Lung (tissue), 12 donors: ENCODE results near the gene LMTK2. TPM values are rescaled to one million over a fixed set of nuclear protein-coding genes. Genes with fewer than 3 reads are reported as not detected.

Source experiments
- ATAC-seq: fragments of 200-7000 bp; cut with Tn5 transposase; one replicate; pipeline ENCODE4 v1.9.1; 2020; ENCODE audit warnings: moderate number of reproducible peaks; ENCODE audit not compliant: insufficient read depth, low FRiP score
- DNase-seq, 3 donors: peaks; one replicate each; pipeline ENCODE4 v3.0.0-alpha.2; 2013 to 2017
- H3K27ac ChIP-seq, 2 donors: one replicate each; pipeline ENCODE4 v1.5.1; 2013; ENCODE audit warnings: mild to moderate bottlenecking in 2 of 2, moderate library complexity in 2 of 2, control low read depth in 1 of 2, inconsistent platforms in 1 of 2, low read depth in 1 of 2, low read length in 1 of 2
- H3K27me3 ChIP-seq, 3 donors: one replicate each; pipeline ENCODE4 v1.5.1; 2013; ENCODE audit warnings: low read length in 2 of 3; ENCODE audit not compliant: control insufficient read depth in 3 of 3, insufficient read depth in 3 of 3
- H3K36me3 ChIP-seq, 4 donors: one replicate each; pipeline ENCODE4 v1.5.1; 2013; ENCODE audit warnings: low read length in 4 of 4, mild to moderate bottlenecking in 1 of 4, moderate library complexity in 1 of 4; ENCODE audit not compliant: control insufficient read depth in 4 of 4, insufficient read depth in 4 of 4
- H3K4me1 ChIP-seq, 5 donors: one replicate each; pipeline ENCODE4 v1.5.1; 2013; ENCODE audit warnings: low read length in 5 of 5, mild to moderate bottlenecking in 2 of 5, moderate library complexity in 1 of 5; ENCODE audit not compliant: control insufficient read depth in 5 of 5, insufficient read depth in 5 of 5
- H3K4me3 ChIP-seq: one replicate; pipeline ENCODE4 v1.5.1; 2013; ENCODE audit warnings: mild to moderate bottlenecking, control low read depth, moderate library complexity
- H3K9ac ChIP-seq, 2 donors: one replicate each; pipeline ENCODE4 v1.5.1; 2013; ENCODE audit warnings: low read length in 2 of 2, control low read depth in 1 of 2; ENCODE audit not compliant: insufficient read depth in 1 of 2
- H3K9me3 ChIP-seq, 4 donors: one replicate each; pipeline ENCODE4 v1.5.1; 2013; ENCODE audit warnings: low read length in 3 of 4, mild to moderate bottlenecking in 1 of 4, moderate library complexity in 1 of 4; ENCODE audit not compliant: control insufficient read depth in 4 of 4, insufficient read depth in 3 of 4
- WGBS, 2 donors: extraction: QIAGEN DNeasy Blood & Tissue Kit; methylation state at CpG; one replicate each; pipeline ENCODE4 v1.1.7; 2013; 5-methylcytosine and 5-hydroxymethylcytosine counted together
- polyA plus RNA-seq, 2 donors: library from polyadenylated mRNA; stranded (reverse); fragments of 200-250 nt; gene quantifications; one replicate each; pipeline ENCODE4 v1.2.1, GENCODE V29; 2013
- total RNA-seq, 2 donors: library from RNA; depleted of rRNA in 1 of 2; stranded (reverse); fragments of >200 nt in 1 of 2; gene quantifications; one replicate each; pipeline ENCODE4 v1.2.1, GENCODE V29; 2014 to 2021
- TF ChIP-seq, protein P1 (sequence below): IDR thresholded peaks from 2 replicates; pipeline ENCODE4 v1.5.1; 2012; ENCODE audit warnings: mild to moderate bottlenecking; ENCODE audit errors: control extremely low read depth, extremely low read depth
- donor health status: control.
- donor health status: control.
- donor health status: Bipolar disorder and iron deficiency.
- donor health status: healthy.
- donor health status: DM: yes; HTN: yes; CAD: no.

LMTK2 gene
- total and polyA plus RNA-seq, 4 donors, result 6.6 to 25.8 (median 15.7) TPM

DNA sequence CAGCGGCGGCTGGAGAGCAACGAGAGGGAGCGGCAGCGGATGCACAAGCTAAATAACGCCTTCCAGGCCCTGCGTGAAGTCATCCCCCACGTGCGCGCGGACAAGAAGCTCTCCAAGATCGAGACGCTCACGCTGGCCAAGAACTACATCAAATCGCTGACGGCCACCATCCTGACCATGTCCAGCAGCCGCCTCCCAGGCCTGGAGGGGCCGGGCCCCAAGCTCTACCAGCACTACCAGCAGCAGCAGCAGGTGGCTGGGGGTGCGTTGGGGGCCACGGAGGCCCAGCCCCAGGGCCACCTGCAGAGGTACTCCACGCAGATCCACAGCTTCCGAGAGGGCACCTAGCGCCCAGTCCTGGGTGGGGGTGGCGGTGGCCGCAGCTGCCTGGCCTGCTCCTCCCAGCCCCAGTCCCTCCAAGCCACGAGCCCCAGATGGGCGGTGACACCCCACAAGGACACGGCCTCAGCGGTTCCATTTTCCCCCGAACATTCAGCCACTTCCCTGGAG, 105.9 kb downstream of the LMTK2 start:
- no peak for DNase-seq
- TF ChIP-seq, protein P1, sequence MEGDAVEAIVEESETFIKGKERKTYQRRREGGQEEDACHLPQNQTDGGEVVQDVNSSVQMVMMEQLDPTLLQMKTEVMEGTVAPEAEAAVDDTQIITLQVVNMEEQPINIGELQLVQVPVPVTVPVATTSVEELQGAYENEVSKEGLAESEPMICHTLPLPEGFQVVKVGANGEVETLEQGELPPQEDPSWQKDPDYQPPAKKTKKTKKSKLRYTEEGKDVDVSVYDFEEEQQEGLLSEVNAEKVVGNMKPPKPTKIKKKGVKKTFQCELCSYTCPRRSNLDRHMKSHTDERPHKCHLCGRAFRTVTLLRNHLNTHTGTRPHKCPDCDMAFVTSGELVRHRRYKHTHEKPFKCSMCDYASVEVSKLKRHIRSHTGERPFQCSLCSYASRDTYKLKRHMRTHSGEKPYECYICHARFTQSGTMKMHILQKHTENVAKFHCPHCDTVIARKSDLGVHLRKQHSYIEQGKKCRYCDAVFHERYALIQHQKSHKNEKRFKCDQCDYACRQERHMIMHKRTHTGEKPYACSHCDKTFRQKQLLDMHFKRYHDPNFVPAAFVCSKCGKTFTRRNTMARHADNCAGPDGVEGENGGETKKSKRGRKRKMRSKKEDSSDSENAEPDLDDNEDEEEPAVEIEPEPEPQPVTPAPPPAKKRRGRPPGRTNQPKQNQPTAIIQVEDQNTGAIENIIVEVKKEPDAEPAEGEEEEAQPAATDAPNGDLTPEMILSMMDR, result no peak
- WGBS, 2 donors, result 91 to 93% methylated on average over 30 of the region's 30 CpGs
- H3K9ac ChIP-seq, result no peak overlapping the region
- no peak overlapping the region for H3K27ac ChIP-seq
- ATAC-seq, result no peak
- H3K9me3 ChIP-seq, result no peaks in the 10 kb centered on the region
- H3K36me3 ChIP-seq, result peaks cover 0 to 22% (median 0%) of the 10 kb centered on the region in 4 donors
- H3K4me3 ChIP-seq, result no peak overlapping the region
- H3K27me3 ChIP-seq, result no peaks in the 10 kb centered on the region
- H3K4me1 ChIP-seq, result no peaks in the 10 kb centered on the region

DNA sequence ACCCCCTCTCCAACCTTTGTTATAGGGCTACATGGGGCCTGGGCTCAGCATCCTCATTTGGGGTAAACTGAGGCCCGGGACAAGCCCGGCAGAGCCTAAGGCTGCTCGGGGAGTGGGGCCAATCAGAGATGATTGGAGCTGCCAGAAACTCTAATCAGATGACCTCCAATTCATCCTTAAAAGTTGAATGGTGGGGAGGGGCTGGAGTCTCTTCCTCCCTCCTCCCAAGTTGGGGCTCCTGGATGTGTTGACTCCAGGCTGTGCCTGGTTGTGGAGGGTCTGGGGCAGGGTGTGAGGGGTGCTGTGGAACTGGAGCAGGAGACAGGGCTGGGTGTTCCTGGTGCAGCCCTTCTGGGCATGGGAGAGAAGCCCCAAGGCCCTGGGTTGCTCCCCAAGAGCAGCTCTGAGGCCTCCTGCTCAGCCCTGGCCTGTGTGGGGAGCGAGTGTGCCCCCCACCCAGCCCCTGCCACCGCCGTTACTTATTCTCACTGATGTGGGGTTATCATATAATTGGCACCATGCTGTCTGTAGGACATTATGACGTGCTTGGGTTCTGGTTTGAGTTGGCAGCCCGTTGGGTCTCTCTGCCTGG, 106.7 kb downstream of the LMTK2 start:
- H3K27ac ChIP-seq, result no peak overlapping the region
- H3K4me1 ChIP-seq, result no peaks in the 10 kb centered on the region
- TF ChIP-seq, protein P1, result no peak
- H3K4me3 ChIP-seq, result no peak overlapping the region
- peaks cover 0 to 26% (median 0%) of the 10 kb centered on the region in 4 donors for H3K36me3 ChIP-seq
- H3K9me3 ChIP-seq, result no peaks in the 10 kb centered on the region
- DNase-seq, result no peak
- ATAC-seq, result no peak
- no peaks in the 10 kb centered on the region for H3K27me3 ChIP-seq
- WGBS, 2 donors, result 89 to 91% methylated on average over 8 of the region's 8 CpGs
- H3K9ac ChIP-seq, result no peak overlapping the region

DNA sequence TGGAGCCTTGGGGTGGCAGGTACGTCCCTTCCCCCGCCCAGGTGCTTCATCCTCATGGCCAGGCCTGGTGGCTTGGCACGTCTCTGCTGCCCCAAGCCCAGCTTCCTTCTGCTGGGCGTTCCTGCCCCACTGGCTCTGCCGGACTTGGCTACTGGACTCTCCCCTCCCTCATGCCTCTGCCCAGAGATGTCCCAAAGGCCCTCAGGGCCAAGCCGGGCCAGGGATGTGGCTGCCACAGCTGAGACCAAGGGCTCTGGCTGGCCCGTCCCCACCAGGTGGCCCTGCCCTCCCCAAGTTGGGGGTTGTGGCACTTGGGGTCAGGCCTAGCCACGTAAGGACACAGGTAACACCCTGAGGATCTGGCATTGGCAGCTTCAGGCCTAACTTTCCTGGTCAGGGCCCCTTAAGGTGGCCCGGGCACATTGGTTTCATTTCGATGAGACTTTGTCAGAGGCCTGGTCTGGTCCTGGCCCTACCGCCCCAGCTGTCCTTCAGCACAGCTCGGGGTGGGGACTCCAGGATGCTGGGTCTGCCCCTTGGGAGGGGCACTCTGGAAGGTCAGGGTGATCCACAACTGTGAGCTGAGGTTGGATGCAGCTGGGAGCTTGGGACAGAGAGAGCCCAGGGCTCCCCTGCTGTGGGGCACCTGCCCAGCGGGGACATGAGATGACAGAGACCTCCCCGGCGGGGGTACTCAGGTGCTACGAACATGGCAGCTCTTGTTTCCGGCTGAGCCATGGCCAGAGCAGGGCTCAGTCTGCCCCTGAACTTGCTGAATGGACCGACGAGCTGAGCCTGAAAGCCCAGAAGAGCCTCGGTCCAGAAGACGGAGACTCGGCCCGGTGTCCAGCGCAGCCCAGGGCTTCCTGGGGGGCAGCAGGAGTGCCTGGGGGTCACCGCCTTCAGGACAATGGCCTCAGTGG, 107.5 kb downstream of the LMTK2 start:
- no peaks in the 10 kb centered on the region for H3K4me1 ChIP-seq
- no peaks in the 10 kb centered on the region for H3K9me3 ChIP-seq
- no peak overlapping the region for H3K4me3 ChIP-seq
- no peaks in the 10 kb centered on the region for H3K27me3 ChIP-seq
- TF ChIP-seq, protein P1, result no peak
- 83 to 86% methylated on average over 22 to 25 of the region's 25 CpGs for WGBS, 2 donors
- peaks cover 0 to 25% (median 0%) of the 10 kb centered on the region in 4 donors for H3K36me3 ChIP-seq
- H3K9ac ChIP-seq, result no peak overlapping the region
- DNase-seq (no peak), ATAC-seq (no peak)
- H3K27ac ChIP-seq, result no peak overlapping the region
